Measurements from ENCODE around the gene SLC35A5. TPM values are rescaled to one million over a fixed set of nuclear protein-coding genes. Genes with fewer than 3 reads are reported as not detected.

The SLC35A5 gene
- polyA plus RNA-seq, 2 donors = 7.0 to 9.0 TPM

- WGBS, 2 donors = 82 to 87% methylated on average over 3 of the region's 3 CpGs
- H3K27ac ChIP-seq (ENCODE audit: low read depth in 2 of 2, low read length in 1 of 2) = no peak overlapping the region
- H3K4me1 ChIP-seq (ENCODE audit: control insufficient read depth in 2 of 2, insufficient read depth in 2 of 2, low read length in 1 of 2) = no peaks in the 10 kb centered on the region
These were observed 69.4 kb downstream of the SLC35A5 start for GRCh38 chr3:112631257-112631656.

GRCh38 chr3:112632596-112632995 is 70.8 kb downstream of the SLC35A5 start:
- Histone ChIP-seq H3K4me1 (ENCODE audit: control insufficient read depth in 2 of 2, insufficient read depth in 2 of 2, low read length in 1 of 2) (no peaks in the 10 kb centered on the region), H3K36me3 (ENCODE audit: control insufficient read depth in 2 of 2, insufficient read depth in 2 of 2, low read length in 1 of 2) (no peaks in the 10 kb centered on the region), H3K27ac (ENCODE audit: low read depth in 2 of 2, low read length in 1 of 2) (peak overlapping the region in 1 of 2 donors; percentile 55), H3K4me3 (ENCODE audit: low read depth in 1 of 2, low read length in 2 of 2) (no peak overlapping the region), H3K27me3 (ENCODE audit: control insufficient read depth in 1 of 2, insufficient read depth in 2 of 2, low read length in 2 of 2) (no peaks in the 10 kb centered on the region), H3K9me3 (ENCODE audit: control insufficient read depth in 2 of 2, insufficient read depth in 1 of 2, low read depth in 1 of 2, low read length in 1 of 2) (no peaks in the 10 kb centered on the region)
- 40 to 48% methylated on average over 4 of the region's 4 CpGs for WGBS, 2 donors

More at GRCh38 chr3:112631257-112631656, 69.4 kb downstream of the SLC35A5 start:
- no peaks in the 10 kb centered on the region for H3K36me3 ChIP-seq (ENCODE audit: control insufficient read depth in 2 of 2, insufficient read depth in 2 of 2, low read length in 1 of 2)
- no peak overlapping the region for H3K4me3 ChIP-seq (ENCODE audit: low read depth in 1 of 2, low read length in 2 of 2)
- no peaks in the 10 kb centered on the region for H3K27me3 ChIP-seq (ENCODE audit: control insufficient read depth in 1 of 2, insufficient read depth in 2 of 2, low read length in 2 of 2)
- H3K9me3 ChIP-seq (ENCODE audit: control insufficient read depth in 2 of 2, insufficient read depth in 1 of 2, low read depth in 1 of 2, low read length in 1 of 2) = no peaks in the 10 kb centered on the region

DNA sequence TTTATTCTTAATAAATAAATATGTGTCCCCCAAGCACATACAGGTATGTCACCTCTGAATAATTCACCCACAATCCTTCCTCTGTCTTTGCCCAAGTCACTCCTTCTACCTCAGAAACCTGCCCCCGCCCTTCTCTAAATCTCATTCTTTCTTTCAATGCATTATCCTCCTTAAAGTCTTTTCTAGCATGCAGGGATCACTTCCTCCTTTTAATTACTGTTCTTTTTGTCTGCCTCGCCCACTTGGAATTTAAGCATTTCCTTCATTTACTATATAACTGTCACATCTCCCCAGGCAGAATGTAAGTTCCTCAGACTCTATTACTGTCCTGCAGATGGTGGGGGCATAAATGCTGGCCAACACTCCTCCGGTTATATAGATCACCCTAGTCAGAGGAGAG is 71.3 kb downstream of the SLC35A5 start:
- Histone ChIP-seq H3K4me1 (ENCODE audit: control insufficient read depth in 2 of 2, insufficient read depth in 2 of 2, low read length in 1 of 2) (no peaks in the 10 kb centered on the region), H3K27ac (ENCODE audit: low read depth in 2 of 2, low read length in 1 of 2) (no peak overlapping the region), H3K4me3 (ENCODE audit: low read depth in 1 of 2, low read length in 2 of 2) (no peak overlapping the region), H3K9me3 (ENCODE audit: control insufficient read depth in 2 of 2, insufficient read depth in 1 of 2, low read depth in 1 of 2, low read length in 1 of 2) (no peaks in the 10 kb centered on the region), H3K36me3 (ENCODE audit: control insufficient read depth in 2 of 2, insufficient read depth in 2 of 2, low read length in 1 of 2) (no peaks in the 10 kb centered on the region), H3K27me3 (ENCODE audit: control insufficient read depth in 1 of 2, insufficient read depth in 2 of 2, low read length in 2 of 2) (no peaks in the 10 kb centered on the region)
- 23 to 38% methylated on average over 3 of the region's 3 CpGs for WGBS, 2 donors

DNA sequence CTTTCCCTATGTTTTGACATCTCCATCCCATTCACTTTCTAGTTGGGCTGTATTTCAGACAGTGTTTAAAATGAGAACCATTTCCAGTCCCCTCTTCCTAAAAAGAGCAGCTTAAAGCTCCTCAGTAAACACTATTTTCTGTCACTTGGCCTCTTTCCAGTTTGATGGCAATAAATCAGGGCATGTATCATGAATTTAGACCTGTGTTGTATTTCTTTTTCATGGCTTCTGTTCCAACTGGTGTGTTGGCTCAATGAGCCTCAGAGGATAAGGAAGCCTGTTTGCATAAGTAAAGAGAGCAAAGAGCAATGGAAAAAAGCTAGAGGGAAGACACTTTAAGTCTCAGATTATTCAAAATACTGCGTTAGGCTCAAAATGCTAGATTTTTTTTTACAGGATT is 71.9 kb downstream of the SLC35A5 start:
- WGBS, 2 donors = 33 to 42% methylated on average over 1 of the region's 1 CpG
- Histone ChIP-seq H3K4me3 (ENCODE audit: low read depth in 1 of 2, low read length in 2 of 2) (no peak overlapping the region), H3K27me3 (ENCODE audit: control insufficient read depth in 1 of 2, insufficient read depth in 2 of 2, low read length in 2 of 2) (no peaks in the 10 kb centered on the region), H3K27ac (ENCODE audit: low read depth in 2 of 2, low read length in 1 of 2) (no peak overlapping the region), H3K9me3 (ENCODE audit: control insufficient read depth in 2 of 2, insufficient read depth in 1 of 2, low read depth in 1 of 2, low read length in 1 of 2) (no peaks in the 10 kb centered on the region), H3K36me3 (ENCODE audit: control insufficient read depth in 2 of 2, insufficient read depth in 2 of 2, low read length in 1 of 2) (no peaks in the 10 kb centered on the region), H3K4me1 (ENCODE audit: control insufficient read depth in 2 of 2, insufficient read depth in 2 of 2, low read length in 1 of 2) (no peaks in the 10 kb centered on the region)

DNA sequence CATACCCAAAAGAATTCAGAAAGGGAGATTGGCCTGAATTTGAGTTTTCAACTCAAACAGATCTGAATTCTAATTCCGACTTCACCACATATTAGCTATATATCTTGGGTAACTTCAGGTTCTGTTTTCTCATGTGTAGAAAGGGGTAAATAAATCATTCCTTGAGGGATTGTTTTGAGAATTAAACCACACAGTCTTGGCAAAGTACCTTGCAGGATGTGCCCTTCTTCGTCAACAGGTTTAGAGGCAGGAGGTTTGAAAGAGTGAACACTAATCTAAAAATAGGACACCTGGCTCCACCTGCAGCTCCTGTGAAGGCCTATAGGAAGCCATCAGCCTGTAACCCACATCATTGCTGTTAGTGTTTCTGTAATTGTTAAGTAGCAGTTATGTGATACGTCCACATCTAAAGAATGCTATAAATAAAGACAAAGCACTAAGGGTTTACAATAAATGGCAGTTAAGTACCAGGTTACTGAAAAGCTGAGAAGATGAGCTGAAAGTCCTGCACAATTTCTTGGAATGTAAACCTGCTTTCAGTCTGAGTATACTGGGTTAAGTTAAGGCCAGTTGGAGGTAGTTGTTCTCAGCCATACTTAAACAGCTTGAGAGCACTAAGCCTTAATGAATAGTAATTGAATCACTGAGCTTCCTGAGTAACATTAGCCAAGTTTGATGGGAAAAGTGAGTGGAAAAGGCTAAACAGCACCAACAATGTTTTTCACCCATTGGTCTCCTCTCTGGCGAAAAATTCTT is 73.1 kb downstream of the SLC35A5 start:
- 69 to 78% methylated on average over 4 of the region's 4 CpGs for WGBS, 2 donors
- Histone ChIP-seq H3K4me3 (ENCODE audit: low read depth in 1 of 2, low read length in 2 of 2) (no peak overlapping the region), H3K27me3 (ENCODE audit: control insufficient read depth in 1 of 2, insufficient read depth in 2 of 2, low read length in 2 of 2) (no peaks in the 10 kb centered on the region), H3K9me3 (ENCODE audit: control insufficient read depth in 2 of 2, insufficient read depth in 1 of 2, low read depth in 1 of 2, low read length in 1 of 2) (no peaks in the 10 kb centered on the region), H3K27ac (ENCODE audit: low read depth in 2 of 2, low read length in 1 of 2) (peak overlapping the region; percentile 10 to 25), H3K36me3 (ENCODE audit: control insufficient read depth in 2 of 2, insufficient read depth in 2 of 2, low read length in 1 of 2) (no peaks in the 10 kb centered on the region), H3K4me1 (ENCODE audit: control insufficient read depth in 2 of 2, insufficient read depth in 2 of 2, low read length in 1 of 2) (no peaks in the 10 kb centered on the region)

Other genes with a start within 250 kb of the SLC35A5 start
- 1 to 10 TPM in 1 of 2 donors, under 1 TPM in 1; 0.90 to 3.0 TPM for gene CD200, start 228.9 kb upstream of the SLC35A5 start, polyA plus RNA-seq
- under 1 TPM; 0.07 to 0.22 TPM for gene BTLA, start 62.6 kb upstream of the SLC35A5 start, polyA plus RNA-seq
- 10 to 100 TPM; 13.6 to 43.0 TPM for gene ATG3, start 83 bp upstream of the SLC35A5 start, polyA plus RNA-seq
- 1 to 10 TPM; 3.3 to 6.2 TPM for gene CCDC80, start 79.1 kb downstream of the SLC35A5 start, polyA plus RNA-seq

Data from esophagus (tissue), 2 donors.